MV-4-11 (cell line): ENCODE data around the gene EXOC4.
"Not testable (repeated sequence)": the region's sequence is repeated elsewhere in the genome, so short reads cannot be mapped to it uniquely, and the experiment has no call there.

Experiments used
- DNase-seq: peaks from one replicate; lab custom pipeline; 2025; lab: John Stamatoyannopoulos, UW

The EXOC4 gene

DNA sequence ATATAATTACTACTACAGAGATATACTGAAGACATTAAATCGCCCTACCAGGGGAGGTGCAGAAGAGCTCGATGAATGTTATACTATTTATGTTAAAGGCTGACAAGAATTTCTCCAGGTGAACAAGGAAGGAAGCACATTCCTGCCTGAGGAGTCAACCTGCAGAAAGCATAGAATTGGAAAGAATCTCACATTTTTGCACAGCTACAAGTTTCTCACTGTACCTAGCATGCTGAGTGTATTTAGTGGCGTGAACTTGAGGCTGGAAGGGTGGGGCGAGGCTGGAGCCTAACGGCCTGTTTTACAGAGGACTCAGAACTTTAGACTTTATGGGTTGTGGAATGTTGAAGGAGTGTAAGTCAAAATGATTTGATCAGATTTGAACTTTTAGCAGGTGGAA is 500.6 kb downstream of the EXOC4 start:
- no peak for DNase-seq

DNA sequence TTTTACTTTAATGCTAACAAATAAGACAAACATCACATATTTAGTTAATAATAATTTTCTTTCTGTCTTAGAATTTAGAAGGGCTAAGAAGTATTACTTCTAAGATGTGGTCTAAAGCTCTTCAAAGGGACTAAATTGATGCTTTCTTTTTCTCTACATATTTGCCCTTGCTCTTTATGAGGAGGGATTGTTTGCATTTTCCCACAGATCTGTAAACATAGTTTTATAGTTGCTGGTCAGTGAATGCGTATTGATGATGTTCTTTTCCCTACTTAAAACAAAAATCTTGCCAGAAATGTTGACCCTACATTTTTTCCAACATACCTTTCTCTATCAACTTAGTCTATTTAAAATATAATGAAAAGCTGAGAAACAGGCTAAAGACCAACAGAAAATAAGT is 501.8 kb downstream of the EXOC4 start:
- no peak for DNase-seq

DNA sequence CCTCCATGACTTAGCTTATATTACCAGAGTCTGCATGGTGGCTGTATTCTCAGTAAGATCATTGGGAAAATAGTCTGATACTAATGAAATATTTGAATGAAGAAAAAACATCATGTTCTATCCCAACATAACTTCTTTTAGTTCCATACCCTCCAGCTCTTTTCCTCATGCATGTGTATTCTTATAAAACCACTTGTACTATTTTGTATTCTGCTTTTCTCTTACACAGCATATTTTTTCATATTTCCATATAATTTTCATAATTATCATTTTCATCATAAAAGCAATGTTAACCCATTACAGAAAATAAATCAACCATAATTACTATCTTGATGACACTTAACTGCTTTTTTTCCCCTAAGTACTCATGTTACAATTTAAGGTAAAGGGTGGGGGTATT is 503.0 kb downstream of the EXOC4 start:
- no peak for DNase-seq

DNA sequence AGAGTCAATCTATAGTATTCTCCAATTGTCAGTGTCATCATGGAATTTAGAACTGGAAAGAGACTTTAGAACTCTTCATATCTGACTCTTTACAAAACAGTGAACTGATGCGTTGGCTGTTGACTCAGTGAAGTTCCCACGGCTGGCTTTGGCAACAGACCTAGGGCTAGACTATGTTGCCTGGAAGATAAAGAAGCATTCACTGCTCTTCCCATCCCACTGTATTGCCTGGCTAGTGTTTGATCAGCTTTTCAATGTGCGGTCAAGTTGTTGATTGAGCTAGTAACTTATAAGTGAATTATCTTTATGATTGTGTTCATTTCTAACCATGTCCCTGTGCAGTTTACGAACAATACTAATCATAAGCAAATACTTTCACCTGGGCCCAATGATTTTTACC is 508.6 kb downstream of the EXOC4 start:
- DNase-seq, result no peak

DNA sequence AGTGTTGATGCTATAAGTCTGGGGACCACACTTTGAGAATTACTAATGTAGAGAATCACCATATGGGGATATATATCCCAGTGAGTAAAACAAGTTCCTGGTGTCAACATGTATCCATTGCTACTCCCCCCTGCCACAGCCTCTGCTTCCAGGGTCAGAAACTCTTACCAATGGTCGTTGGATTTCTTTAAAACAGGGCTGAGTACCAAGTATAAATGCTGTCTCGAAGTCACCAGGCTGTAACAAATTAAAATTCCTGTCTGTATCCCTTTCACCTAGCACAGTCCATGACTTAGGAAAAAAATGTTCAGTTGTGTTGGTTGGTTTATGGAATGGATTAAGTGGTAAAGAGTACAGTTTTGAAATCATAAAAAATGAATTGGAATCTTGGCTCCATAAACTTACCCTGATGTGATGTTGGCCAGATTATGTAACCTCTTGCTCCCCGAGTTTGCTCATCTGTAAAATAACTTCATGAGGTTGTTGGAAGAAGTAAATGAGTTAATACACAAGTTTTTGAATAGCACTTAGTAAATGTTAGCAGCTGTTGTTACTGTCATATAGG is 510.3 kb downstream of the EXOC4 start:
- DNase-seq, result no peak

DNA sequence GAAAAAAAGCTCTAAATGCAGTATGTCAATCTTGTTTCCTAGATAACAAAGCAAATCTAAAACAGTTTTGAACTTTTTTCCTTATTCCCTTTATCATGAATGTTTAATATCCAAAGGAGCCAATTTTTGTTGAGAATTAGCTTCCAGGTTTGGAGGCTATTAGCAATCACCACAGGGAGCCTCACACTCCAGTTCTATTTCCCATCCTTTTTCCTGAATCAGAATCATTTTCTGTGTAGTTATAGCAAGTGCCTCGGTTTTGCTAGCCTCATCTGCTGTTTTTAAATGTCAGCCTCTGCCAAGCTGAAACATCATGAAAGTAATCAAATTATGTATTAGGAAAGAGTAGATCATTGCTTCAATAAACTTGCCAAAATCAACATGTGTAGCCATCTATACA is 516.8 kb downstream of the EXOC4 start:
- no peak for DNase-seq

DNA sequence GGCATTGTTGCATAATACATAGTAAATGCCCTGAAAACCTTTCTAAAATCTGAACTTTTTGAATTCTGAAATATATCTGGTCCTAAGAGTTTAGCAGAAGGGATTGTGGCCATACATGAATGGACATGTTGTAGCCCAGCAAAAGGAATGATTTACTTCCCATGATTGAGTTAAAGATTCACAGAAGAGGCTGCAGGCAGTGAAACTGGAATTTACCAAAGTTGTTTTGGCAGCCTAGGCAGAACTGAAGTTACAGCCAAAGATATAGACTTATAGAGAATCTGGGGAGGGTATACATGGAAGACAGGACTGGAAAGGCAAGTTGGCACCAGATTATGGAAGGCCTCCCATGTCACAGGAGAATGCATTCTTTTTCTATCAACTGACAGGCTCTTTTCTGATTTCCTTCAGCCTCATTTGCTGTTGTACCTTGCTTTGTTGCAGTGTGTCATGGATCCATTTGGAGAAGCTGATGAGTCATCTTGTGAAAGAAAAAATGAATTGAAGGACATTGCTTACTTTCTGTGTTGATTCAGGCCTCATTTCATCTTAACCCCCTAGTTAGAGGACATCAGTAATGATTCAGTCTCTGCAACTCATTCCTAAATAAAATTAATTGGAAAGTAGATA is 518.1 kb downstream of the EXOC4 start:
- no peak for DNase-seq

DNA sequence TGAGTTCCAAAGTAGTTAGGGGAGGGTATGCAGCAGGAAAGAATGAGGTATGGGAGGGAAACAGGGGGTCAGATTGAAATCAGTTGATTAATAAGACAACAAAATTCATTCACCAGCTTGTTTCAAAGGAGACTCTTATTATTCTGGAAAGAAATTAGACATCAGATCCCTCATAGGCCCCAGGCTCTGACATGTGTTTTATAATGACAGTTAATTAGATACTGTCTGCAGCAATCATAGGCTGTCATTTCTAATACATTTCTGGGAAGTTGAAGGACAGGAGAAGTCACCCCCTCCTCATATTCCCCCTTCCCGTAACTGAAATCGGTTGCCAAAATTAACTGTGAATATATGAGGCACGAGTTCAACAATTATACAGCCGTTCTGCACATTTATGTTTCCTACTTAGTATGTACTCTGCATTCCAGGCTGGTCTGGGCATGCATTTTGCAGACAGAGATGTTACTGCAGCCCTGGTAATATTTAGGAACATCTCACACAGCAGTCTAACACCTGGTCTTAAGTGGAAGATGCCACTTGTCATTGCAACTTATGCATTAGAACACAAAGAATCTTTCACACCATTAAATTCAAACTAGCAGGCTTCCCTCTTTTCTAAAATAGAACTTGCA is 519.0 kb downstream of the EXOC4 start:
- DNase-seq, result no peak

DNA sequence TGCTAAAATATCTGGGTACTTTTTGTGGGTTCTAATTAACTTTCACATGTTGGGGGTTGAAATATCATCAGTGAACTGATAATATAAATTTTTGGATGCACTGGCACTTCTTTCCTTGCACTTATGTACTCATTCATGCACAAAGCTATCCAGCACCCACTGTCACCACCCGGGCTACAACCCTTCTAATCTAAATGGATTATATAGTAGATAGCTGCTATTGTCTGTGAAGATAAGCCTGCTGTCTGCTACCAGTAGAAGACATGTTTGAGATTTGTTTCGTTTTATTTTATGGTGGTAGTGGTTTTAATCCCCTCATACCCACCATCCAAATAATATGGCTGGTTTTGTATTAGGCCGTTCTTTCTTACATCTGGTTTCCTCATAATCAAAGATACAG is 520.7 kb downstream of the EXOC4 start:
- no peak for DNase-seq

DNA sequence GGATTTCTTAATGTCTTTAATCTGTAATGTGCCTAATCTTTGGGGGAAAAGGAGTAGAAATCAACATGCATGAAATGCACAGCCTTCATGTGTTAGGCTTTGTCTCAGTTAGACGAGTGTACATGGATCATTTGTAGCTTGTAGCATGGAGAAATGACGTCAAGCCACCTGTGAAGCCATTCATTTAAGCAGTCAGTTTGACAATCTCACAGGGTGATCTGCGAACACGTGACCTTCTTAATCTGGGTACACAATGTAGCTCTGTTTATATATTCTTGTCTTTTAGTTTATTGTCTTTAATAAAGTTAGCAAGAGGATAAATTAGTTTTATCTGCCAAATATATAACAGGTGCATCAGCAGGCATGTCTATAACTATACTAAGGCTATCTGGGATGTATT is 522.3 kb downstream of the EXOC4 start:
- DNase-seq, result no peak

DNA sequence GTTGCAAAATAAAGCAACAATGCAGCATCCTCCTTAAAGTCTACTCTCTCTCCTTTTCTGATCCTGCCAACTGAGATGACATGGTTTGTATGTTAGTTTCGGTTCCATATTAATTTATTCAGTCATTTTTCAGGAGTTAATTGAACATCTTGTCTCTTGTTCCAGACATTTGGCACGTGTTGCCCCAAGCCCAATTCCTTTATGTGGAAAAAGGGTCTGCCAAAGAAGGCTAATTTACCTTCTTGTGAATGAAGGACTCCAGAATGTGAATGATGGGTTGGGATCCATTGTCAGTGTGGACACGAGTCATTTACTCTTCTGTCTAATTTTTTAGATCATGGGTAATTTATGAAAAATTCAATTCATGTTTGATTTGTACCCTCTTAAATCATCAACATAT is 523.4 kb downstream of the EXOC4 start:
- DNase-seq, result no peak

DNA sequence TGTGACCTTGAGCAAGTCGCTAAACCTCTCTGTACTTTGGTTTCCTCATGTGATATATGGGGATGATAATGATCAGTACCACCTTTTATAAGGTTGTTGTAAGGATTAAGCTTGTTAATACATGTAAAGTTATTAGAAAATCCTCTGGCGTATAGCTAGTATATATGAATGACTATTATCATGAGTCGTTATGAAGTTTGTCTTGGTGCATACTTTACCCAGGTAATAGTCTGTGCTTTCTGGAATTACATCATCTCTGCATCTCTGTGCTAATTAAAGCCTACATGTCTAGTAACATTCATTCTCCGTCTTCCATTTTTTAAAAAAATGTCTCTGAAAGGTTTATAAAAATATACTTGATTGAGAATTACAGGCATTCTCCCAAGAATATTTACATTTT is 524.8 kb downstream of the EXOC4 start:
- DNase-seq, result no peak

DNA sequence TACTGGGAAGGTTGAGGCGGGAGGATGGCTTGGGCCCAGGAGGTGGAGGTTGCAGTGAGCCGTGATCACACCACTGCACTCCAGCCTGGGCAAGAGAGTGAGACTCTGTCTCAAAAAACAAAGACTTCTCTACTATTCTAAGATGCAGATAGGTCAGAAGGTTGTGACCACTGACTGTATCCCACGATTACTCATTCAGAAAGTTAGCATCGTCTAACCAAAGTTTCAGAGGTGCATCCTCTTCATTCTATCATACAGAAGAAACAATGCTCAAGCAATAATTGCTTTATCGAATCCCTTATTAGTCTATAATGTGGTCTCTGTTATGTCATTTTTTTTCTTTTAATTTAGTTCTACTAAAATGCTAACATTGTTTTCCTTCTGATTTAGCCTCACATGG is 525.6 kb downstream of the EXOC4 start:
- DNase-seq, result no peak

DNA sequence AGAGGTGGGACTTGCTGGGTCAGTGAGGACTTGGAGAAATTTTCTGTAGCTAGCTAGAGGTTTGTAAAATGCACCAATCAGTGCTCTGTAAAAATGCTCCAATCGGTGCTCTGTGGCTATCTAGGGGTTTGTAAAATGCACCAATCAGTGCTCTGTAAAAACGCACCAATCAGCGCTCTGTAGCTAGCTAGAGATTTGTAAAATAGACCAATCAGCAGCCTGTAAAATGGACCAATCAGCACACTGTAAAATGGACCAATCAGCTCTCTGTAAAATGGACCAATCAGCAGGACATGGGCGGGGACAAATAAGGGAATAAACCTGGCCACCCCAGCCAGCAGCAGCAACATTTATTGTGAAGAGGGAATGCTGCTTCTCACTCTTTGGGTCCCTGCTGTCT is 526.7 kb downstream of the EXOC4 start:
- not testable (repeated sequence) for DNase-seq

DNA sequence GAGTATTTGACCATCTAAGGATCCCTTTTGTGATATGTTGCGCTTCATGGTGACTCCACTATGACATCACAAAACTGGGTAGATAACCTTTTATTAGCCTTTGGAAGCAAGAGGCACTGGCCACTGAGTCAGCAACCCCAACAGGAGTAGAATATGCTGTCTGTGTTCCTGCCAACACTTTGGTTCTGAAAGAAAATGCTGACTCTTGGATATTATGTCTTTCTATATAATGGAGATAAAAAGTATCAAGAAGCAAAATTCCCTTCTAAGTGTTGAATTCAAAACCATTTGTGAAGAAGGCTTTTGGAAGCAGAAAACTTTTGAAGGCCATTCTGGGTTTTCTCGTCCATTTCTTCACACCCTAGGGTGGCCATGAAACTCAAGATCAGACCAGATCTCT is 528.0 kb downstream of the EXOC4 start:
- no peak for DNase-seq

DNA sequence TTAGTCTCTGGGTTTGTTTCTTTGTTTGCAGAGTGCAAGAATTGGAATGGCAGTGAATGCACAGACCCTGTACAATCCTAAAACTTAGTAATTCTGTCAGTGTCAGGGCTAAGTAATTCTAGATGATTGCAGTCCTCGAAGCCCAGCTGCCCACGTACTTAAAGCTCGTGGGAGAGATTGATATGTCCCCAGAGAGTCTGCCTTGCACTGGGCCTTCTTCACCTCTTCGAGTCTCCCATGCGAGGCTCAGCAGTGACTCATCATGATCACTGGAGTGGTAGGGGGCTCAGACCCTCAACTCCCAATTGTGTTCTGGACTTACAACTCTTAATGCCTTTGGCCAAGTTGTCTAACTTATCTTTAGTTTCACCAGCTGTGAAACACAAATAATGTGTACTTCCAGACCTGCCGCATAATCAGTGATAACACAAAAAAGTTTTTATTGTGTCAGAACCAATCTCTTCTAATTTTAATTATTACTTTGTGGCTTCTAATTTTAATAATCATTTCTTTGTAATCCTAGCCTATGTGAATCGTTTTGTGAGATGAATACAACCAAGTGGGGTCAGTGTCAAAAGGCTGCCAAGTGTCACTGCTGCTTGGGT is 528.7 kb downstream of the EXOC4 start:
- no peak for DNase-seq

DNA sequence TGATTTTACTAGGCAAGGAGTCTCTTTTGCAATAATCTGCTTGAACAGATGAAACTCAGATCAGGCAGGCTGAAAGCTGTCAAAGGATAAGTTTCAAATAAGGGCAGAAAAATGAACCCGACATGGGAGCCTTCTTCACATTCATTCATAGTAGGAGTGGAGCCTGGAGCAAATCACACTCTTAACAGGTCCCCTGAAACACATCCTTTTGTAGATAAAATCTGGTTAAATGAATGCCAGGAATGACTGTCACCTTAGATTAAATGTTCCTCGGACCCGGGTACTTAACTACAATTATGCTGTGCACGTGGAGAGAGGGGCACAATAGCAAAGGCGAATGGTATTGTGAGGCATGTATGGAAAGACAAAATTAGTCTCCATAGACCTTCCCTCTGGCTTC is 529.6 kb downstream of the EXOC4 start:
- no peak for DNase-seq

DNA sequence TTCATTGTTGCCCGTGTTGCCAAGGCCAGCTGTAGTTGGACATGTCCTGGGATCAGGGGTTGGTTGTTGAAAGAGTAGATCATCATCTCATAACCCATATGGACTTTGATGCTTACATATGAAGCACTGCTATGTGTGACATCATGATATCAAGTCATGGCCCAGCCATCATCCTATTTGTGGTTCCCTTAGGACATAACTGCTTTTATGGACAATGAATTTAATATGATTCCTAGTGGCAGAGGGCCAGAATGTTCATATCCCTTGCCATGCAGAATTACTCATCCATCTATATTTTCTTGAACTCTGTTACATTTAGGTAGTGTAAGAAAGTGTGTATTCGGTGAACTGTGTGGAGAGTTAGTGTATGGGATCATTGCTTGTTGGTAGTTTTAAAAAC is 530.4 kb downstream of the EXOC4 start:
- DNase-seq, result no peak

DNA sequence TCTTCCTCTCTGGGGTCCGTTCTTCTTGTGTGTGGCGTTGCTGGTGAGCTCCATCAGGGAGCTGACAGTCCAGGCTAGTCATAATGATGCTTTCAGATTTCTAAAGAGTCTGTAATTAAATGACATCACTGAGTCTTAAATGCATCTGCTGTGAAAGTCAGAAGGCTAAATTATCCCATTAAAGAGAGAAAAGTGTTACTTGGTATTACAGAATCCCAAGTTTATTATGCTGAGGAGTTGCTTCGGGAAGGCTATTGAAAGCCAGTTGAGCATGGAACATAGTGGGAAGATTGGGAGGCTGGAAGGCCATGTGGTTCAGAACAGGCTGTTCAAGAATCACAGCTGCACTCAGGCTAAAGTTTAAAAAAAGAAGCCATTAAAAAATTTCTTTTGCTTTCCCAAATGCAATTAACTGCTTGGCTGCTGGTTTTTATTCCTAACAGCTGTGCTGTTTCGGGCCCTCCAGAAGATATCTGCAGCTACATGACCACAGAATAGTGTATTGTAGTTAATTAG is 531.7 kb downstream of the EXOC4 start:
- DNase-seq, result no peak

DNA sequence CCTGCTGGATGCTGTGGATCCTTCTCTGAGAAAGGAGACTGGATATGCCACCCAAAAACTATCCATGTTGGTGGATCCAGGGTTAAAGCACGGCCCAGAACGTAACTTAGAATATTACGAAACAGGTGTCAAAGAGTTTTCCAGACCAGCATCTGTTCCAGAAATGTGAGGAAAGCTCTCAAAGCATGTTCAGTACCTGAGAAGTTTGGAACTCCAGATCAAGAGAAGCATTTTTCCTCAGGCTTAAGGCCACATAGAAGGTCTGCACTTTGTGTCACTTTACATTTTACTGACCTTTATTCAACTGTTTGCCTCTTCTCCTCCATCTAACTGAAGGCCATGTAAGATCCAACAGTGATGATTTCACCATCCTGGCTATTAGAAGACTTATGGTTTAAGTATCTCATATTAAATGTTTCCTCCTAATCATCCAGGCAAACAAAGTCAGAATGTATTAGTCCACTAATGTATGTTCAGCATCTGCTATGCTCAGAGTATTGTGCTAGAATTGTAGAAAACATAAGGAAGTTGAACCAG is 533.6 kb downstream of the EXOC4 start:
- no peak for DNase-seq

DNA sequence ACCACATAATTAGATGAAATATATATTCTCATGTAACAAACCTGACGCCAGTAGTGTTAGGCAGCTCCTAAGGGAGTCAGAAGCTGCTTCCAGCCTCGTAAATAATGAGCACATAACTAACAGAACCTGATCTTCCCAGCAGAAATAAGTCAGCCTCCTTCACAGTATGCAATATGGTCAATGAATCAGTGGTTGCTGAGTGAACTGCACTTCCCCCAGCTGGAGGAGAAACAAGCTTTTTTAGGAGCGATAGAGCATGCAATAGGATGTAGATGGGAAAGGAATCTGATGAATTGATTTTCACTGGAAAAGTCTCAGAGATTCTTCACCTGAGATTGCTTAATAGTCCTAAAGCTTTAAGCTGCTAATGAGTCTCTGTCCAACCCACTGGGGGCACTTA is 537.1 kb downstream of the EXOC4 start:
- no peak for DNase-seq

DNA sequence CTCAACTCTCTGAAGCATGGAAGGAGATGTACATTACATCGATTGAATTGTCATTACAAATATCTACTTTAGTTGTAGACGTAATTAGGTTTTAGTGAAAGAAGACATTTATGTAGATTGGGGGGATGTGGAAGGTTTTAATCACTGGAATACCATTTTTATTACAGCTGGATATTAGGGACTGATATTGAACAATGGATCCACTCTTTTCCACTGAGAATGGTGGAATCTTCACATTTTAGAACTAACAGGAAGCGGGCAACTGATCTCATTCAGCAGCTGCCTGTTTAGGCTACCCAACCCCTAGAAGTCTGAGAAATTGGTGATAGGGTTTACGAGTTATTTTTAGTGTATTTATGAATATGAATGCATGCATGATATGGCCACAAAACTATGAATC is 538.0 kb downstream of the EXOC4 start:
- DNase-seq, result no peak

DNA sequence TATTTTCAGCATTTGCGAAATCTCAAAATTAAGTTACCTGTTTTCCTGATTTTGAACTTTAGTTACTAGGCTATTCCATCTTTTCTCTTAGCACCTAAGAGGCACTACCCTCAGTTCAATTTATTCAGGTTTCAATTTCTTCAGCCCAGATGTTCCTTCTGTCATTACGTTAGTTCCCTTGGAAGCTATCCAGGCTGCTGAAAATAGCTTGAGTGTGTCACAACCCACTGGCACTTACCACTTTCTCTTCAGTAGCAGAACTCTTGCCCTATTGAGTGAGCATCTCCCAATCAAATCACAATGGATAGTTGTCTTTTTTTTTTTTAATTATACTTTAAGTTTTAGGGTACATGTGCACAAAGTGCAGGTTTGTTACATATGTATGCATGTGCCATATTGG is 541.6 kb downstream of the EXOC4 start:
- DNase-seq, result peak; percentile 26
